IMR-90 (cell line): ENCODE measurements around the gene SCARF2. TPM values are rescaled to one million over a fixed set of nuclear protein-coding genes. Genes with fewer than 3 reads are reported as not detected.
A peak's percentile ranks its signal among the peaks of the same experiment; 100 is the strongest.

Experiments used
- ATAC-seq: fragments of 200-7000 bp; cut with Tn5 transposase; 2 replicates; pipeline ENCODE4 v1.9.1; 2020; ENCODE audit warnings: low read depth, mild to moderate bottlenecking, moderate library complexity
- BruUV-seq: library from RNA; stranded (reverse); fragments of 400-500 nt; replicated peaks from 2 replicates; lab custom pipeline; 2021; lab: Mats Ljungman, UMichigan
- CTCF ChIA-PET: fragments of 300-600 bp; formaldehyde crosslinking; extraction: SDS; loops from one replicate; lab custom pipeline; 2021; ENCODE audit warnings: antibody characterized with exemption; lab: Yijun Ruan, JAX
- POLR2A ChIA-PET: fragments of 300-600 bp; sonication (Branson Sonifier 250); formaldehyde crosslinking; loops from one replicate; lab custom pipeline; 2022; ENCODE audit warnings: antibody characterized with exemption; ENCODE audit not compliant: unreplicated experiment; lab: Charles Lee
- DNase-seq: peaks from one replicate; pipeline ENCODE4 v3.0.0; 2013
- H2AFZ ChIP-seq: replicated peaks from 2 replicates; pipeline ENCODE3; 2013; ENCODE audit warnings: low read length, mild to moderate bottlenecking; ENCODE audit not compliant: poor library complexity
- H2AK5ac ChIP-seq: 2 replicates; pipeline ENCODE4 v1.6.1; 2013; ENCODE audit warnings: low read depth, low read length, inconsistent platforms
- H2AK9ac ChIP-seq: replicated peaks from 2 replicates; pipeline ENCODE3; 2013; ENCODE audit warnings: mild to moderate bottlenecking, low read depth, low read length, moderate library complexity; ENCODE audit not compliant: poor library complexity
- H2BK120ac ChIP-seq: 2 replicates; pipeline ENCODE4 v1.6.1; 2013; ENCODE audit warnings: low read depth, low read length, inconsistent platforms
- H2BK15ac ChIP-seq: 3 replicates; pipeline ENCODE4 v1.6.1; 2013; ENCODE audit warnings: low read depth, low read length, inconsistent platforms
- H2BK20ac ChIP-seq: 2 replicates; pipeline ENCODE4 v1.6.1; 2013; ENCODE audit warnings: low read depth, mild to moderate bottlenecking, inconsistent platforms, low read length, moderate library complexity
- H2BK5ac ChIP-seq: 2 replicates; pipeline ENCODE4 v1.6.1; 2013; ENCODE audit warnings: mild to moderate bottlenecking, low read depth, low read length, inconsistent platforms; ENCODE audit not compliant: poor library complexity, severe bottlenecking
- H3K14ac ChIP-seq: replicated peaks from 2 replicates; pipeline ENCODE4 v1.6.1; 2013; ENCODE audit warnings: low read depth, low read length, inconsistent platforms
- H3K18ac ChIP-seq: 2 replicates; pipeline ENCODE4 v1.6.1; 2013; ENCODE audit warnings: low read depth, low read length, control low read depth
- H3K23ac ChIP-seq: 2 replicates; pipeline ENCODE4 v1.6.1; 2013; ENCODE audit warnings: low read depth, low read length, inconsistent platforms
- H3K27ac ChIP-seq: 2 replicates; pipeline ENCODE4 v1.5.1; 2013; ENCODE audit warnings: mild to moderate bottlenecking, control low read depth, low read length; ENCODE audit not compliant: insufficient read depth
- H3K27me3 ChIP-seq: 2 replicates; pipeline ENCODE4 v1.6.1; 2013; ENCODE audit warnings: low read length; ENCODE audit not compliant: control insufficient read depth, insufficient read depth
- H3K36me3 ChIP-seq: 2 replicates; pipeline ENCODE4 v1.6.1; 2013; ENCODE audit warnings: low read length, mixed read lengths; ENCODE audit not compliant: control insufficient read depth, insufficient read depth
- H3K4ac ChIP-seq: 2 replicates; pipeline ENCODE4 v1.6.1; 2013; ENCODE audit warnings: low read depth, low read length, inconsistent platforms
- H3K4me1 ChIP-seq: 2 replicates; pipeline ENCODE4 v1.6.1; 2013; ENCODE audit warnings: low read length, mixed read lengths; ENCODE audit not compliant: control insufficient read depth, insufficient read depth
- H3K4me2 ChIP-seq: 2 replicates; pipeline ENCODE4 v1.6.1; 2013; ENCODE audit warnings: low read depth, mild to moderate bottlenecking, control low read depth, low read length, moderate library complexity
- H3K4me3 ChIP-seq: 2 replicates; pipeline ENCODE4 v1.5.1; 2013; ENCODE audit warnings: low read depth, mild to moderate bottlenecking, control low read depth, low read length, moderate library complexity; ENCODE audit not compliant: insufficient read depth
- H3K56ac ChIP-seq: 2 replicates; pipeline ENCODE4 v1.6.1; 2013; ENCODE audit warnings: low read length, inconsistent platforms; ENCODE audit not compliant: insufficient read depth; ENCODE audit errors: extremely low read depth
- H3K79me1 ChIP-seq, 2 experiments: 2 replicates each; pipeline ENCODE4 v1.6.1; 2013; ENCODE audit warnings: low read length in 2 of 2, inconsistent platforms in 1 of 2, low read depth in 1 of 2
- H3K9ac ChIP-seq: 2 replicates; pipeline ENCODE4 v1.6.1; 2013; ENCODE audit warnings: low read depth, low read length, control low read depth
- H3K9me1 ChIP-seq: 2 replicates; pipeline ENCODE4 v1.6.1; 2013; ENCODE audit warnings: low read length, inconsistent platforms; ENCODE audit not compliant: insufficient read depth
- H3K9me3 ChIP-seq: 2 replicates; pipeline ENCODE4 v1.6.1; 2013; ENCODE audit warnings: low read length; ENCODE audit not compliant: control insufficient read depth, insufficient read depth
- H4K20me1 ChIP-seq: 2 replicates; pipeline ENCODE4 v1.6.1; 2013; ENCODE audit warnings: low read length, inconsistent platforms; ENCODE audit not compliant: insufficient read depth
- H4K5ac ChIP-seq: 2 replicates; pipeline ENCODE4 v1.6.1; 2013; ENCODE audit warnings: mild to moderate bottlenecking, low read depth, low read length, control low read depth
- H4K8ac ChIP-seq, 2 experiments: 2 replicates each; pipeline ENCODE4 v1.6.1; 2013; ENCODE audit warnings: low read depth in 2 of 2, low read length in 2 of 2, control low read depth in 1 of 2, inconsistent platforms in 1 of 2
- H4K91ac ChIP-seq: 2 replicates; pipeline ENCODE4 v1.6.1; 2013; ENCODE audit warnings: low read depth, low read length, inconsistent platforms; ENCODE audit not compliant: insufficient read depth
- BHLHE40 ChIP-seq: fragments of 150-350 bp; IDR thresholded peaks from 2 replicates; pipeline ENCODE4 v1.6.1; 2016; ENCODE audit warnings: mild to moderate bottlenecking, low read depth, low read length
- CEBPB ChIP-seq: IDR thresholded peaks from 2 replicates; pipeline ENCODE4 v1.6.1; 2012; ENCODE audit warnings: low read depth, low read length, improper control_type of control experiment
- CHD1 ChIP-seq: IDR thresholded peaks from 2 replicates; pipeline ENCODE4 v1.6.1; 2012; ENCODE audit warnings: low read depth, low read length, improper control_type of control experiment
- CTCF ChIP-seq: conservative IDR thresholded peaks from 2 replicates; pipeline ENCODE4 v1.5.1; 2012; ENCODE audit warnings: mild to moderate bottlenecking, low read depth, low read length, improper control_type of control experiment
- ELK1 ChIP-seq: fragments of 150-350 bp; IDR thresholded peaks from 2 replicates; pipeline ENCODE4 v1.6.1; 2016; ENCODE audit warnings: low read depth, mild to moderate bottlenecking, low read length, moderate library complexity, borderline replicate concordance
- FOS ChIP-seq: fragments of 150-350 bp; IDR thresholded peaks from 2 replicates; pipeline ENCODE4 v1.6.1; 2016; ENCODE audit warnings: low read depth, low read length
- MAFK ChIP-seq: IDR thresholded peaks from 2 replicates; pipeline ENCODE4 v1.6.1; 2012; ENCODE audit warnings: low read depth, low read length, improper control_type of control experiment
- MAZ ChIP-seq: IDR thresholded peaks from 2 replicates; pipeline ENCODE4 v1.6.1; 2012; ENCODE audit warnings: low read depth, mild to moderate bottlenecking, low read length, improper control_type of control experiment, moderate library complexity, borderline replicate concordance
- MXI1 ChIP-seq: IDR thresholded peaks from 2 replicates; pipeline ENCODE4 v1.6.1; 2012; ENCODE audit warnings: low read depth, mild to moderate bottlenecking, low read length, moderate library complexity, borderline replicate concordance
- NFE2L2 ChIP-seq: fragments of 150-350 bp; IDR thresholded peaks from 2 replicates; pipeline ENCODE4 v1.6.1; 2016; ENCODE audit warnings: low read depth, mild to moderate bottlenecking, low read length
- POLR2A ChIP-seq: IDR thresholded peaks from 2 replicates; pipeline ENCODE4 v1.6.1; 2012; ENCODE audit warnings: mild to moderate bottlenecking, low read depth, low read length
- RAD21 ChIP-seq: IDR thresholded peaks from 2 replicates; pipeline ENCODE4 v1.6.1; 2012; ENCODE audit warnings: low read length, improper control_type of control experiment
- RCOR1 ChIP-seq: IDR thresholded peaks from 2 replicates; pipeline ENCODE4 v1.6.1; 2012; ENCODE audit warnings: mild to moderate bottlenecking, low read length, improper control_type of control experiment; ENCODE audit not compliant: insufficient replicate concordance
- RFX5 ChIP-seq: IDR thresholded peaks from 2 replicates; pipeline ENCODE4 v1.8.0; 2012; ENCODE audit warnings: low read depth, mild to moderate bottlenecking, low read length, moderate library complexity
- SMC3 ChIP-seq: fragments of 150-350 bp; IDR thresholded peaks from 2 replicates; pipeline ENCODE4 v1.6.1; 2016; ENCODE audit warnings: low read depth, mild to moderate bottlenecking, antibody characterized with exemption, low read length, moderate library complexity
- USF2 ChIP-seq: fragments of 150-350 bp; IDR thresholded peaks from 2 replicates; pipeline ENCODE4 v1.6.1; 2017; ENCODE audit warnings: mild to moderate bottlenecking, antibody characterized with exemption, low read length, low read depth
- WGBS, 2 experiments: methylation state at CpG; one replicate each; pipeline versions ENCODE4 v1.1.5 to v1.1.7; 2013; ENCODE audit warnings: missing lambda C conversion rate in 2 of 2; ENCODE audit not compliant: insufficient read length in 1 of 2; ENCODE audit errors: extremely low coverage in 2 of 2; 5-methylcytosine and 5-hydroxymethylcytosine counted together
- dilution Hi-C: fragments of 300-500 bp; cut with HindIII; formaldehyde crosslinking; loops from one replicate; pipeline ENCODE4 v1.14.3; 2018; ENCODE audit warnings: low sequenced_read_pairs; ENCODE audit not compliant: unreplicated experiment
- in situ Hi-C: fragments of 300-500 bp; cut with MboI; formaldehyde crosslinking; loops from 3 replicates; pipeline ENCODE4 v1.14.3; 2019; ENCODE audit warnings: low sequenced_read_pairs, inconsistent platforms, mixed read lengths
- intact Hi-C: fragments of 100-400 bp; cut with micrococcal nuclease; formaldehyde crosslinking; loops from 2 replicates; pipeline ENCODE4 v1.10.0; 2022
- polyA plus RNA-seq, 3 experiments: library from polyadenylated mRNA; depleted of rRNA; stranded (reverse); fragments of >200 nt; gene quantifications; 2 replicates each; pipeline ENCODE4 v1.2.3, GENCODE V29; 2012; ENCODE audit warnings: low replicate concordance in 1 of 3
- total RNA-seq: library from RNA; depleted of rRNA; stranded (reverse); fragments of >200 nt; gene quantifications from 2 replicates; pipeline ENCODE4 v1.2.3, GENCODE V29; 2012

SCARF2 gene
- total and polyA plus RNA-seq, 2 of the 4 experiments (the other 2 are of a cell fraction) = 3.4 to 37.0 TPM

- H3K4me3 ChIP-seq = no peak overlapping the region
- ChIA-PET CTCF (no interaction called here), POLR2A (no interaction called here)
- no peak overlapping the region for H2BK5ac ChIP-seq
- H3K4me2 ChIP-seq = no peak overlapping the region
- no peak overlapping the region for H3K4ac ChIP-seq
- DNase-seq (no peak), ATAC-seq (no peak)
- no peak overlapping the region for H2AFZ ChIP-seq
- in situ Hi-C loops = no loop called here
- 76% methylated on average over 26 of the region's 50 CpGs; no CpG with 5 or more reads in 1 of the 2 experiments for WGBS, 2 experiments
- H2AK9ac ChIP-seq = no peak overlapping the region
- no peaks in the 10 kb centered on the region for H3K9me3 ChIP-seq
- H2BK15ac ChIP-seq = no peak overlapping the region
- no peak overlapping the region for H3K56ac ChIP-seq
- H4K20me1 ChIP-seq = peaks cover 86% of the 10 kb centered on the region
- H3K36me3 ChIP-seq = peaks cover 38% of the 10 kb centered on the region
- no peak overlapping the region for H3K27ac ChIP-seq
- no peak overlapping the region for H2BK20ac ChIP-seq
- H4K8ac ChIP-seq = no peak overlapping the region
- no peak overlapping the region for H4K91ac ChIP-seq
- peaks cover 18% of the 10 kb centered on the region for H3K4me1 ChIP-seq
- no peak overlapping the region for H4K5ac ChIP-seq
- no peak overlapping the region for H3K9ac ChIP-seq
- H3K23ac ChIP-seq = no peak overlapping the region
- no peak overlapping the region for H2BK120ac ChIP-seq
- 0 out of 2 replicates have a peak overlapping the region, but pooled peaks have one; percentile 15 for H2AK5ac ChIP-seq
- TF ChIP-seq CHD1 = no peak
- TF ChIP-seq MXI1 = no peak
- no peak for TF ChIP-seq MAFK
- TF ChIP-seq BHLHE40 = no peak
- TF ChIP-seq CTCF = no peak
- no peak for TF ChIP-seq NFE2L2
- no peak for TF ChIP-seq MAZ
- no peak for TF ChIP-seq USF2
- no peak for TF ChIP-seq RFX5
- TF ChIP-seq SMC3 = no peak
- TF ChIP-seq RCOR1 = no peak
- no peak for TF ChIP-seq CEBPB
- TF ChIP-seq POLR2A = no peak
- no peak for TF ChIP-seq FOS
- TF ChIP-seq RAD21 = no peak
- no peak for TF ChIP-seq ELK1
- no peak overlapping the region for H3K18ac ChIP-seq
- H3K9me1 ChIP-seq = peaks cover 29% of the 10 kb centered on the region
- H3K27me3 ChIP-seq = no peaks in the 10 kb centered on the region
- BruUV-seq = no TSS peak
- H3K14ac ChIP-seq = no peak overlapping the region
- intact Hi-C loops = no loop called here
- dilution Hi-C loops = no loop called here
- H3K79me1 ChIP-seq = peaks cover 8 to 83% of the 10 kb centered on the region in 2 experiments; a peak in 3 of 4 replicates
Observed at GRCh38 chr22:20431511-20432192, 6.0 kb downstream of the SCARF2 start.
